ENCODE results near the gene ZNF865. TPM values are rescaled to one million over a fixed set of nuclear protein-coding genes. Genes with fewer than 3 reads are reported as not detected.

Gene ZNF865
- polyA plus RNA-seq, 10 donors = 5.0 to 8.7 (median 6.5) TPM

- no peak for DNase-seq
These were observed 1.7 kb upstream of the ZNF865 start for GRCh38 chr19:55603581-55604292.

GRCh38 chr19:55605207-55605636 is 225 bp upstream of the ZNF865 start:
- DNase-seq = peak; percentile 97 to 98 (median 98)

- no peak for DNase-seq
These were observed 982 bp downstream of the ZNF865 start for GRCh38 chr19:55606471-55606787.

- DNase-seq = no peak
These were observed 1.4 kb downstream of the ZNF865 start for GRCh38 chr19:55606817-55607216.

- no peak for DNase-seq
These were observed 3.9 kb downstream of the ZNF865 start for GRCh38 chr19:55609326-55609725.

- no peak for DNase-seq
These were observed 6.0 kb downstream of the ZNF865 start for GRCh38 chr19:55611300-55611982.

GRCh38 chr19:55611983-55612645 is 6.7 kb downstream of the ZNF865 start:
- DNase-seq = no peak

GRCh38 chr19:55613396-55613795 is 7.9 kb downstream of the ZNF865 start:
- no peak for DNase-seq

- no peak for DNase-seq
These were observed 8.7 kb downstream of the ZNF865 start for GRCh38 chr19:55613930-55614710.

GRCh38 chr19:55614711-55615542 is 9.5 kb downstream of the ZNF865 start:
- no peak for DNase-seq

- no peak for DNase-seq
These were observed 10.3 kb downstream of the ZNF865 start for GRCh38 chr19:55615543-55616394.

GRCh38 chr19:55616395-55616875 is 11.0 kb downstream of the ZNF865 start:
- DNase-seq = no peak

GRCh38 chr19:55617426-55617825 is 12.0 kb downstream of the ZNF865 start:
- no peak for DNase-seq

- no peak for DNase-seq
These were observed 13.0 kb downstream of the ZNF865 start for GRCh38 chr19:55618426-55618825.

GRCh38 chr19:55619286-55619685 is 13.8 kb downstream of the ZNF865 start:
- no peak for DNase-seq

GRCh38 chr19:55620410-55621204 is 15.2 kb downstream of the ZNF865 start:
- no peak for DNase-seq

GRCh38 chr19:55621205-55621672 is 15.8 kb downstream of the ZNF865 start:
- DNase-seq = no peak

GRCh38 chr19:55621673-55622231 is 16.3 kb downstream of the ZNF865 start:
- no peak for DNase-seq
